SKM-1 (cell line): ENCODE results near the gene PKD2.
"Not testable (repeated sequence)": the region's sequence is repeated elsewhere in the genome, so short reads cannot be mapped to it uniquely, and the experiment has no call there.

Experiments used
- DNase-seq: peaks from one replicate; lab custom pipeline; 2025; ENCODE audit not compliant: unreplicated experiment; lab: John Stamatoyannopoulos, UW

PKD2 gene

DNA sequence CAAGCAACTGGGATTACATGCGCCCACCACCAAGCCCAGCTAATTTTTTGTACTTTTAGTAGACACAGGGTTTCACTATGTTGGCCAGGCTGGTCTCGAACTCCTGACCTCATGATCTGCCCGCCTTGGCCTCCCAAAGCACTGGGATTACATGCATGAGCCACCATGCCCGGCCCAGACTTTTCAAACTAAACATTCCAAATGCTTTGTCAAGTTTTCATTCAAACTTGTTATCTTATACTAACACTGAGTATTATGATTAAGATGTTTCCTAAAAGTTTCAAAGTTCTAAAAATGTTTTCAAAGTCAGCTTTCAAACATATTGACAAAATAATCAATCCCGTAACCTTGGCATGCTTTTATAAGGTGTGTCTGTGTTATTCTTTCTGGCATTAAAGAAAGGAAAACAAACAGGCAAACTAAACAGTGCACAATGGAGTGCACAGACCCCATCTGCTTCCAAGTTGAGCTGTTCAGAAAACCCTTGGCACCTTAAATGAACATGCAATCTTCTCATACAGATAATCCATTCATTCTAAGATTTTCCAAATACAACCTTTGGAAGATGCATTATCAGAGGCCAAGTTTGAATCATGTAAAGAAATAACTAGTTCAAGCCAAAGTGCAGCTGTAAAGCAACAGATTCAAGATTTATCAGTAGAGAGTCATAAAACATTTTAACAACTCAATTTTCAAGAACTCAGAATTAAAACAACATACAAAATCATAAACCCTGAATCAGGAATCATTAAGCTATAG is 101.9 kb downstream of the PKD2 start:
- no peak for DNase-seq

DNA sequence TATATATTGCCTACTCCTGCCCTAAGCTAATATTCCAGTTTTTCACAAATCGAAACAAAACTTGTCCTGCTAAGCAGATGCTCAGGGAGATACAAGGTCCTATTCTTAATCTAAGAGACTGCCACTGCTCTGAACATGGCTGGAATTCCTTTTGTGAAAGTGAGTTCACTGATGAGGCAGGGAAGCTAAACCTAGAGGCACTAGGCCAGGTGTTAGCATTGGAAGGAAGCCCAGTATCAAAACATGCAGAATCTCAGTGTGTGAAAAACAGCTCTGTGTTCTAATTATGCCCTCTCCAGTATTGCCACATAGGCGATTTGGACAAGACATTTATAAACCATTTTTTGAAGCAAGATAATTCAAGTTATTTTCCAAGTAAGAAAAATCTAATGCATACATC is 103.4 kb downstream of the PKD2 start:
- DNase-seq, result no peak

DNA sequence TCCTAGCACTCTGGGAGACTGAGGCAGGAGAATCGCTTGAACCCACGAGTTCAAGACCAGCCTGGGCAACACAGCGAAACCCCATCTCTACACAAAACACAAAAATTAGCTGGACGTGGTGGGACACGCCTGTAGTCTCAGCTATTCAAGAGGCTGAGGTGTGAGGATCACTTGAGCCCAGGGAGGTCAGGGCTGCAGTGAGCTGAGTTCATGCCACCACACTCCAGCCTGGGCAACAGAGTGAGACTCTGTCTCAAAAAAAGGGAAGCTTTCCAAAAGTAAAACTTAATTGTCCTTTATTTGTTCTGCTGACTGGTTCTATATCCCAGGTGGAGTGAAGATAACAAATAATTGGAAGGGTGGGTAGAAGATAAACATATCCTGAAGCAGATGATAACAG is 105.4 kb downstream of the PKD2 start:
- no peak for DNase-seq

DNA sequence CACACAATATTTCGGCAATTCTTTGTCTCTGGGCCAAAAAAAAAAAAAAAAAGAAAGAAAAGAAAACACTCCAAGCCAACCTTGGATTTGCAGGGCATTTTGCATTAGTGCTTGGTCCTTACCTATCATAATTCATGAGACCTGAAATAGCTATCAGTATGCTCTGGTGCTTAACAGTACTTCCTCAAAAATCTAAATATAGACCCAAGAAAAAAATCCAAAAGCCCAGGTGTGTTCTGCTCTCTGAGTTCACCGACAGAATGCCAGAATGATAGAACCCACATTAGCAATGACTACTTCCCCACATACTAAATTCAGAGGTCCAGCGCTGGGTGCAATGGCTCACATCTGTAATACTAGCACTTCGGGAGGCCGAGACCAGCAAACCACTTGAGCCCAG is 108.2 kb downstream of the PKD2 start:
- no peak for DNase-seq

DNA sequence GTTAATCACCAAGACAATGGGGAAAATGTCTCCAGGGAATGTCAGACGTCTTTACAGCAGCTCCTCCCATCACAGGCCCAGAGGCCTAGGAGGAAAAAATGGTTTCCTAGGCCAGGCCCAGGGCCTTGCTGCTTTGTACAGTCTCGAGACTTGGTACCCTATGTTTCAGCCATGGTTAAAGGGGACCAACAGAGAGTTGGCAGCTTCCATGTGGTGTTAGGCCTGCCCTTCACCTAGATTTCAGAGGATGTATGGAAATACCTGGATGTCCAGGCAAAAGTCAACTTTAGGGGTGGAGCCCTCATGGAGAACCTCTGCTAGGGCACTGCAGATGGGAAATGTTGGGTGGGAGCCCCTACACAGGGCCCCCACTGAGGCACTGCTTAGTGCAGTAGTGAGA is 112.5 kb downstream of the PKD2 start:
- DNase-seq, result no peak

DNA sequence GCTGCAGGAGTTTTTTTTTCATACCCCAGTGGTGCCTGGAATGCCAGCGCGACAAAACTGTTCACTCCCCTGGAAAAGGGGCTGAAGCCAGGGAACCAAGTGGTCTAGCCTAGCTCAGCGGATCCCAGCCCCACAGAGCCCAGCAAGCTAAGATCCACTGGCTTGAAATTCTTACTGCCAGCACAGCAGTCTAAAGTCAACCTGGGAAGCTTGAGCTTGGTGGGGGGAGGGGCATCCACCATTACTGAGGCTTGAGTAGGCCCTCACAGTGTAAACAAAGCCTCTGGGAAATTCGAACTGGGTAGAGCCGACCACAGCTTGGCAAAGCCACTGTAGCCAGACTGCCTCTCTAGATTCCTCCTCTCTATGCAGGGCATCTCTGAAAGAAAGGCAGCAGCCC is 114.8 kb downstream of the PKD2 start:
- DNase-seq, result not testable (repeated sequence)
